H1 (cell line): Measurements from ENCODE around the gene VPS35L. TPM values are rescaled to one million over a fixed set of nuclear protein-coding genes. Genes with fewer than 3 reads are reported as not detected.

Source experiments
- CTCF ChIA-PET: fragments of 300-600 bp; sonication (Branson Sonifier 250); formaldehyde crosslinking; loops from one replicate; lab custom pipeline; 2021; ENCODE audit not compliant: partially characterized antibody; lab: Charles Lee
- POLR2A ChIA-PET: fragments of 300-600 bp; sonication (Branson Sonifier 250); formaldehyde crosslinking; loops from one replicate; lab custom pipeline; 2021; ENCODE audit warnings: inconsistent platforms; ENCODE audit not compliant: partially characterized antibody; lab: Charles Lee
- DNase-seq, 2 experiments: peaks; one replicate each; pipeline versions ENCODE4 v3.0.0 to v3.0.0-alpha.2; 2010 to 2022; ENCODE audit warnings: low spot score in 2 of 2, low read depth in 1 of 2, mixed read lengths in 1 of 2
- FAIRE-seq: peaks from 2 replicates; lab custom pipeline; 2011; peaks lifted over from hg19 to GRCh38; lab: Jason Lieb, UNC
- H2AFZ ChIP-seq: 2 replicates; pipeline ENCODE4 v1.8.1; 2012; ENCODE audit warnings: low read length, inconsistent platforms
- H2AK5ac ChIP-seq: 2 replicates; pipeline ENCODE4 v1.6.1; 2013; ENCODE audit warnings: low read depth, low read length
- H2BK120ac ChIP-seq: replicated peaks from 2 replicates; pipeline ENCODE3; 2013; ENCODE audit warnings: low read depth, low read length, inconsistent platforms
- H2BK12ac ChIP-seq: 2 replicates; pipeline ENCODE4 v1.6.1; 2013; ENCODE audit warnings: low read depth, low read length
- H2BK15ac ChIP-seq: 2 replicates; pipeline ENCODE4 v1.6.1; 2013; ENCODE audit warnings: low read length
- H2BK20ac ChIP-seq: 2 replicates; pipeline ENCODE4 v1.6.1; 2013; ENCODE audit warnings: low read length
- H2BK5ac ChIP-seq: 2 replicates; pipeline ENCODE4 v1.6.1; 2013; ENCODE audit warnings: low read depth, low read length
- H3K14ac ChIP-seq: 2 replicates; pipeline ENCODE4 v1.6.1; 2013; ENCODE audit warnings: inconsistent platforms; ENCODE audit not compliant: insufficient read length
- H3K18ac ChIP-seq: 2 replicates; pipeline ENCODE4 v1.6.1; 2013; ENCODE audit warnings: low read length; ENCODE audit errors: extremely low read depth
- H3K23ac ChIP-seq: 2 replicates; pipeline ENCODE4 v1.6.1; 2013; ENCODE audit warnings: inconsistent platforms; ENCODE audit not compliant: insufficient read length
- H3K23me2 ChIP-seq: 2 replicates; pipeline ENCODE4 v1.6.1; 2013; ENCODE audit warnings: low read depth, low read length
- H3K27ac ChIP-seq: 2 replicates; pipeline ENCODE4 v1.6.1; 2011; ENCODE audit warnings: low read depth, low read length, inconsistent platforms
- H3K27me3 ChIP-seq, 4 experiments: replicated peaks in 1 of 4; 1 replicate in 1 of 4; 2 replicates in 3 of 4; pipeline versions ENCODE4 v1.6.1 to v1.8.1; 2011 to 2013; ENCODE audit warnings: low read length in 3 of 4, mild to moderate bottlenecking in 3 of 4, inconsistent platforms in 2 of 4, mixed read lengths in 2 of 4, moderate library complexity in 1 of 4; ENCODE audit not compliant: control insufficient read depth in 3 of 4, insufficient read depth in 3 of 4; ENCODE audit errors: extremely low read depth in 1 of 4
- H3K36me3 ChIP-seq, 4 experiments: 2 replicates each; pipeline versions ENCODE4 v1.6.1 to v1.8.1; 2011 to 2013; ENCODE audit warnings: mild to moderate bottlenecking in 4 of 4, low read length in 3 of 4, moderate library complexity in 2 of 4, control low read depth in 1 of 4, inconsistent platforms in 1 of 4; ENCODE audit not compliant: insufficient read depth in 4 of 4, control insufficient read depth in 2 of 4
- H3K4ac ChIP-seq: replicated peaks from 2 replicates; pipeline ENCODE3; 2013; ENCODE audit warnings: low read length, low read depth, mixed read lengths, inconsistent platforms; ENCODE audit not compliant: insufficient read length
- H3K4me1 ChIP-seq, 4 experiments: replicated peaks in 1 of 4; 1 replicate in 1 of 4; 2 replicates in 3 of 4; pipeline versions ENCODE4 v1.6.1 to v1.8.1; 2011 to 2013; ENCODE audit warnings: low read length in 3 of 4, inconsistent platforms in 2 of 4, mixed read lengths in 1 of 4; ENCODE audit not compliant: insufficient read depth in 4 of 4, control insufficient read depth in 3 of 4
- H3K4me2 ChIP-seq, 2 experiments: 2 replicates each; pipeline versions ENCODE4 v1.6.1 to v1.8.1; 2011 to 2013; ENCODE audit warnings: low read depth in 2 of 2, low read length in 2 of 2, control low read depth in 1 of 2, inconsistent platforms in 1 of 2, mild to moderate bottlenecking in 1 of 2; ENCODE audit not compliant: insufficient read depth in 1 of 2
- H3K4me3 ChIP-seq, 4 experiments: fragments of 200-600, 300-600 bp in 1 of 4; sonication (generic), shearing (Covaris generic), sonication (Bioruptor Twin) in 1 of 4; 2 replicates each; pipeline versions ENCODE4 v1.5.1 to v1.8.1; 2011 to 2016; ENCODE audit warnings: low read length in 4 of 4, low read depth in 3 of 4, control low read depth in 2 of 4, inconsistent platforms in 2 of 4, mild to moderate bottlenecking in 2 of 4, mixed read lengths in 1 of 4, moderate library complexity in 1 of 4; ENCODE audit not compliant: insufficient read depth in 2 of 4; ENCODE audit errors: extremely low read depth in 1 of 4
- H3K56ac ChIP-seq: replicated peaks from 2 replicates; pipeline ENCODE3; 2013; ENCODE audit warnings: low read depth, mild to moderate bottlenecking, mixed read lengths, low read length, inconsistent platforms; ENCODE audit not compliant: insufficient read length
- H3K79me1 ChIP-seq: 2 replicates; pipeline ENCODE4 v1.6.1; 2013; ENCODE audit warnings: low read depth, low read length, control low read depth
- H3K79me2 ChIP-seq, 2 experiments: 2 replicates each; pipeline versions ENCODE4 v1.6.1 to v1.8.1; 2012 to 2013; ENCODE audit warnings: low read length in 2 of 2, mild to moderate bottlenecking in 2 of 2, inconsistent platforms in 1 of 2; ENCODE audit not compliant: insufficient read depth in 2 of 2, control insufficient read depth in 1 of 2
- H3K9ac ChIP-seq, 4 experiments: replicated peaks in 1 of 4; 1 replicate in 1 of 4; 2 replicates in 3 of 4; pipeline versions ENCODE4 v1.6.1 to v1.8.1; 2011 to 2013; ENCODE audit warnings: low read depth in 3 of 4, low read length in 3 of 4, control low read depth in 2 of 4, mild to moderate bottlenecking in 2 of 4, moderate library complexity in 2 of 4, inconsistent platforms in 1 of 4; ENCODE audit errors: extremely low read depth in 1 of 4
- H3K9me3 ChIP-seq, 2 experiments: 2 replicates each; pipeline versions ENCODE4 v1.6.1 to v1.8.1; 2012 to 2013; ENCODE audit warnings: mild to moderate bottlenecking in 2 of 2, moderate library complexity in 2 of 2, control low read depth in 1 of 2, inconsistent platforms in 1 of 2, low read depth in 1 of 2, low read length in 1 of 2, mixed read lengths in 1 of 2; ENCODE audit not compliant: insufficient read depth in 2 of 2
- H4K20me1 ChIP-seq, 2 experiments: replicated peaks in 1 of 2; 2 replicates each; pipeline versions ENCODE3 to v1.8.1; 2011 to 2013; ENCODE audit warnings: inconsistent platforms in 2 of 2, low read length in 2 of 2, mild to moderate bottlenecking in 1 of 2; ENCODE audit not compliant: insufficient read depth in 2 of 2, control insufficient read depth in 1 of 2
- H4K5ac ChIP-seq: 2 replicates; pipeline ENCODE4 v1.6.1; 2013; ENCODE audit warnings: low read length, low read depth, mixed read lengths, inconsistent platforms; ENCODE audit not compliant: insufficient read length
- H4K8ac ChIP-seq: 2 replicates; pipeline ENCODE4 v1.8.0; 2013; ENCODE audit warnings: mild to moderate bottlenecking, moderate library complexity, low read length, inconsistent platforms; ENCODE audit not compliant: insufficient read depth; ENCODE audit errors: extremely low read depth
- H4K91ac ChIP-seq: replicated peaks from 2 replicates; pipeline ENCODE3; 2013; ENCODE audit warnings: low read length, mixed read lengths, inconsistent platforms; ENCODE audit not compliant: insufficient read length
- ASH2L ChIP-seq: fragments of 200-600, 300-600 bp; sonication (generic); IDR thresholded peaks from one replicate; pipeline ENCODE4 v1.7.1; 2017; ENCODE audit warnings: low read length
- BACH1 ChIP-seq: IDR thresholded peaks from 2 replicates; pipeline ENCODE4 v1.6.1; 2012; ENCODE audit warnings: low read length, improper control_type of control experiment
- CBX5 ChIP-seq: fragments of 300-800, 300-1000 bp; sonication (generic); IDR thresholded peaks from 2 replicates; pipeline ENCODE4 v1.7.1; 2016; ENCODE audit warnings: antibody characterized with exemption, low read length, low read depth
- CEBPB ChIP-seq: IDR thresholded peaks from 2 replicates; pipeline ENCODE4 v1.6.1; 2012; ENCODE audit warnings: low read depth, low read length
- CHD1 ChIP-seq: IDR thresholded peaks from 2 replicates; pipeline ENCODE4 v1.6.1; 2012; ENCODE audit warnings: low read depth, low read length, improper control_type of control experiment
- HDAC6 ChIP-seq: IDR thresholded peaks from one replicate; pipeline ENCODE4 v1.7.1; 2012; ENCODE audit warnings: low read depth, mild to moderate bottlenecking, inconsistent platforms, low read length, moderate library complexity
- KDM1A ChIP-seq: fragments of 200-600, 300-600 bp; sonication (generic); IDR thresholded peaks from 2 replicates; pipeline ENCODE4 v1.7.1; 2016; ENCODE audit warnings: mild to moderate bottlenecking, low read length, borderline replicate concordance
- KDM5A ChIP-seq: fragments of 200-600 bp; IDR thresholded peaks from 2 replicates; pipeline ENCODE4 v1.7.1; 2012; ENCODE audit warnings: mild to moderate bottlenecking, low read length, inconsistent platforms, mixed read lengths
- NRF1 ChIP-seq: IDR thresholded peaks from 2 replicates; pipeline ENCODE4 v1.6.1; 2011; ENCODE audit warnings: mild to moderate bottlenecking, low read depth, low read length, improper control_type of control experiment
- POU5F1 ChIP-seq: IDR thresholded peaks from 2 replicates; pipeline ENCODE4 v1.6.1; 2011; ENCODE audit warnings: low read depth, mild to moderate bottlenecking, low read length, moderate library complexity
- RBBP5 ChIP-seq: IDR thresholded peaks from 2 replicates; pipeline ENCODE4 v1.7.1; 2012; ENCODE audit warnings: low read depth, mild to moderate bottlenecking, inconsistent platforms, low read length, moderate library complexity, borderline replicate concordance
- RFX5 ChIP-seq: IDR thresholded peaks from 2 replicates; pipeline ENCODE4 v1.6.1; 2011; ENCODE audit warnings: low read depth, low read length, improper control_type of control experiment, borderline replicate concordance
- SAP30 ChIP-seq: fragments of 300-600 bp; sonication (generic); IDR thresholded peaks from 2 replicates; pipeline ENCODE4 v1.7.1; 2012; ENCODE audit warnings: low read length, moderate library complexity, mild to moderate bottlenecking, inconsistent platforms; ENCODE audit not compliant: insufficient read depth, insufficient replicate concordance
- SUZ12 ChIP-seq: fragments of 200-600 bp; sonication (generic); IDR thresholded peaks from 2 replicates; pipeline ENCODE4 v1.6.1; 2012; ENCODE audit warnings: mild to moderate bottlenecking, inconsistent platforms, low read length, moderate library complexity, mixed read lengths
- TCF12 ChIP-seq: IDR thresholded peaks from 2 replicates; pipeline ENCODE4 v1.6.1; 2011; ENCODE audit warnings: low read depth, mild to moderate bottlenecking, low read length
- ZNF274 ChIP-seq: IDR thresholded peaks from 2 replicates; pipeline ENCODE4 v1.7.0; 2012; ENCODE audit warnings: low read length, borderline replicate concordance; ENCODE audit errors: extremely low read depth
- WGBS, 2 experiments: shearing (Covaris generic) in 1 of 2; methylation state at CpG; one replicate each; pipeline versions ENCODE4 v1.1.6 to v1.1.7; 2013 to 2015; ENCODE audit warnings: low lambda C conversion rate in 2 of 2, mixed read lengths in 2 of 2, inconsistent platforms in 1 of 2, low coverage in 1 of 2, missing lambda C conversion rate in 1 of 2; ENCODE audit not compliant: insufficient replicate concordance in 2 of 2, insufficient coverage in 1 of 2, insufficient read length in 1 of 2; ENCODE audit errors: extremely low coverage in 1 of 2, missing lambda C conversion rate in 1 of 2; 5-methylcytosine and 5-hydroxymethylcytosine counted together
- polyA plus RNA-seq, 7 experiments: library from polyadenylated mRNA; depleted of rRNA in 3 of 7; stranded (reverse) in 5 of 7; unstranded in 2 of 7; fragments of >200 nt in 5 of 7; fragments of 200-250 nt in 2 of 7; gene quantifications; 1 replicate in 5 of 7; 2 replicates in 1 of 7; 4 replicates in 1 of 7; pipeline versions ENCODE4 v1.2.1 to v1.2.3, GENCODE V29; 2011 to 2013; ENCODE audit warnings: missing spikeins in 2 of 7, mixed read lengths in 2 of 7
- total RNA-seq: library from RNA; stranded (reverse); fragmentation: NEBNext Ultra II Directional; extraction: Animal tissue kit (Norgen Biotek cat#: 25700); gene quantifications from 2 replicates; pipeline ENCODE4 v1.2.1, GENCODE V29; 2021

Gene VPS35L
- total and polyA plus RNA-seq, 2 of the 8 experiments (the other 6 are each of a cell fraction or from before 2014, with no cell fraction given) = 31.5 to 57.1 TPM

GRCh38 chr16:19645557-19645981 is 90.1 kb downstream of the VPS35L start:
- Histone ChIP-seq H3K14ac (no peak overlapping the region), H3K27ac (no peak overlapping the region), H3K4me2 (no peak overlapping the region), H4K5ac (no peak overlapping the region), H2BK5ac (no peak overlapping the region), H2AK5ac (no peak overlapping the region), H4K91ac (no peak overlapping the region), H2BK15ac (no peak overlapping the region), H3K4ac (no peak overlapping the region), H3K23ac (no peak overlapping the region), H4K8ac (no peak overlapping the region), H2BK20ac (no peak overlapping the region), H2BK12ac (no peak overlapping the region), H3K23me2 (no peaks in the 10 kb centered on the region), H3K27me3 (no peaks in the 10 kb centered on the region), H3K18ac (no peak overlapping the region), H3K79me1 (no peaks in the 10 kb centered on the region), H2BK120ac (no peak overlapping the region), H3K9me3 (no peaks in the 10 kb centered on the region), H3K36me3 (peaks cover 0 to 6% (median 2%) of the 10 kb centered on the region in 4 experiments; a peak in 6 of 8 replicates), H3K4me1 (no peaks in the 10 kb centered on the region), H4K20me1 (no peaks in the 10 kb centered on the region), H2AFZ (no peak overlapping the region), H3K56ac (no peak overlapping the region), H3K4me3 (no peak overlapping the region), H3K9ac (no peak overlapping the region), H3K79me2 (no peaks in the 10 kb centered on the region)
- ChIA-PET CTCF (interaction anchor here (0.6 kb wide), 1 partner anchor 45 kb away, joined by 4 read pairs; no protein-coding TSS in a partner anchor), POLR2A (interaction anchor here (0.7 to 1.4 kb wide), 2 partner anchors 12 to 36 kb away, joined by 3 read pairs; no protein-coding TSS in a partner anchor)
- FAIRE-seq = no peak
- 94% methylated on average over 7 of the region's 7 CpGs; no CpG with 5 or more reads in 1 of the 2 experiments for WGBS, 2 experiments
- peak in 1 of 2 experiments; percentile 45 for DNase-seq
- no peak for TF ChIP-seq SUZ12
- TF ChIP-seq ASH2L = no peak
- no peak for TF ChIP-seq KDM1A
- TF ChIP-seq ZNF274 = no peak
- TF ChIP-seq BACH1 = no peak
- no peak for TF ChIP-seq HDAC6
- no peak for TF ChIP-seq CHD1
- no peak for TF ChIP-seq RBBP5
- TF ChIP-seq RFX5 = no peak
- no peak for TF ChIP-seq KDM5A
- no peak for TF ChIP-seq CEBPB
- TF ChIP-seq TCF12 = no peak
- TF ChIP-seq CBX5 = no peak
- no peak for TF ChIP-seq SAP30
- no peak for TF ChIP-seq POU5F1
- TF ChIP-seq NRF1 = no peak
